DND-41 (cell line): ENCODE measurements around the gene SLC26A11.

ENCODE experiments used
- EZH2 ChIP-seq: IDR thresholded peaks from 3 replicates; pipeline ENCODE4 v1.6.1; 2012; ENCODE audit warnings: borderline replicate concordance, low read depth, mild to moderate bottlenecking, moderate library complexity, low read length, inconsistent platforms; ENCODE audit not compliant: severe bottlenecking
- TF ChIP-seq, protein P1 (sequence below): IDR thresholded peaks from 2 replicates; pipeline ENCODE4 v1.5.1; 2012; ENCODE audit warnings: borderline replicate concordance, low read length, moderate library complexity, mild to moderate bottlenecking; ENCODE audit not compliant: poor library complexity, severe bottlenecking; ENCODE audit errors: extremely low read depth

GRCh38 chr17:80244871-80245509, 24.8 kb downstream of the SLC26A11 start:
- TF ChIP-seq EZH2 = no peak
- TF ChIP-seq, protein P1, sequence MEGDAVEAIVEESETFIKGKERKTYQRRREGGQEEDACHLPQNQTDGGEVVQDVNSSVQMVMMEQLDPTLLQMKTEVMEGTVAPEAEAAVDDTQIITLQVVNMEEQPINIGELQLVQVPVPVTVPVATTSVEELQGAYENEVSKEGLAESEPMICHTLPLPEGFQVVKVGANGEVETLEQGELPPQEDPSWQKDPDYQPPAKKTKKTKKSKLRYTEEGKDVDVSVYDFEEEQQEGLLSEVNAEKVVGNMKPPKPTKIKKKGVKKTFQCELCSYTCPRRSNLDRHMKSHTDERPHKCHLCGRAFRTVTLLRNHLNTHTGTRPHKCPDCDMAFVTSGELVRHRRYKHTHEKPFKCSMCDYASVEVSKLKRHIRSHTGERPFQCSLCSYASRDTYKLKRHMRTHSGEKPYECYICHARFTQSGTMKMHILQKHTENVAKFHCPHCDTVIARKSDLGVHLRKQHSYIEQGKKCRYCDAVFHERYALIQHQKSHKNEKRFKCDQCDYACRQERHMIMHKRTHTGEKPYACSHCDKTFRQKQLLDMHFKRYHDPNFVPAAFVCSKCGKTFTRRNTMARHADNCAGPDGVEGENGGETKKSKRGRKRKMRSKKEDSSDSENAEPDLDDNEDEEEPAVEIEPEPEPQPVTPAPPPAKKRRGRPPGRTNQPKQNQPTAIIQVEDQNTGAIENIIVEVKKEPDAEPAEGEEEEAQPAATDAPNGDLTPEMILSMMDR = no peak
